Measurements from ENCODE around the gene KLRB1.
"Not testable (repeated sequence)": the region's sequence is repeated elsewhere in the genome, so short reads cannot be mapped to it uniquely, and the experiment has no call there.

DNA sequence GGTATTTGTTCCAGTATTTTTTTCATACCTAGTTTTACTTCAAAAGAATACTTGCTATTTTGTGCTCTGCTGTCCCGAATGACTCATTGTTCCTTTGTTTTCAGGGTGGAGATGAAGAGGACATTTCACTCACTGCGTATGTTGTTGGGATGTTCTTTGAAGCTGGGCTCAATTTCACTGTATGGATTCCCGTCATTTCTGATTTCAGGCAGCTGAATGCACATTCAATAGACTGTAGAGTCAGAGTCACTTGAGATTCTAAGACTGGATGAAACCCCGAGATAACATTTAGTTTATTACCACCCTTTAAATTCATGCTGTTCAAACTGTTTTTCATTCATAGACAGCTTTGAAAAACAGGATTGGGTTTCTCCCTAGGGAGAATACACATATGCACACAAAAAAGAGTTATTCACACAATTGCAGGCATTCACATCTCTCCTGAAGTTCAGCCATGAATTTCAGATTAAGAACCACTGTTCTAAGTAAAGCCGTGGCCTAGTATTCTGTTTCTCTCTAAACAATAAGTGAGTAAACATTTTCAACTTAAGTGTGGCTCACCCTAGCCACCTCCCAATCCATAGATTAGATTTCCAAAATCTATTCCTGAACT lies 44.8 kb downstream of the KLRB1 start:
- TF ChIP-seq, protein P1, sequence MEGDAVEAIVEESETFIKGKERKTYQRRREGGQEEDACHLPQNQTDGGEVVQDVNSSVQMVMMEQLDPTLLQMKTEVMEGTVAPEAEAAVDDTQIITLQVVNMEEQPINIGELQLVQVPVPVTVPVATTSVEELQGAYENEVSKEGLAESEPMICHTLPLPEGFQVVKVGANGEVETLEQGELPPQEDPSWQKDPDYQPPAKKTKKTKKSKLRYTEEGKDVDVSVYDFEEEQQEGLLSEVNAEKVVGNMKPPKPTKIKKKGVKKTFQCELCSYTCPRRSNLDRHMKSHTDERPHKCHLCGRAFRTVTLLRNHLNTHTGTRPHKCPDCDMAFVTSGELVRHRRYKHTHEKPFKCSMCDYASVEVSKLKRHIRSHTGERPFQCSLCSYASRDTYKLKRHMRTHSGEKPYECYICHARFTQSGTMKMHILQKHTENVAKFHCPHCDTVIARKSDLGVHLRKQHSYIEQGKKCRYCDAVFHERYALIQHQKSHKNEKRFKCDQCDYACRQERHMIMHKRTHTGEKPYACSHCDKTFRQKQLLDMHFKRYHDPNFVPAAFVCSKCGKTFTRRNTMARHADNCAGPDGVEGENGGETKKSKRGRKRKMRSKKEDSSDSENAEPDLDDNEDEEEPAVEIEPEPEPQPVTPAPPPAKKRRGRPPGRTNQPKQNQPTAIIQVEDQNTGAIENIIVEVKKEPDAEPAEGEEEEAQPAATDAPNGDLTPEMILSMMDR (conservative IDR thresholded peaks at IDR 0.05), result not testable (repeated sequence)
- TF ChIP-seq ZFX (IDR thresholded peaks at IDR 0.05), result not testable (repeated sequence)
